Nephron progenitor cell (in vitro differentiated cells): Measurements from ENCODE around the gene FCRLB.

ENCODE experiments used
- DNase-seq: peaks from one replicate; pipeline ENCODE4 v3.0.0; 2021
- H3K27ac Mint-ChIP-seq: 2 replicates; pipeline ENCODE4 v1.8.0; 2021; ENCODE audit warnings: mild to moderate bottlenecking, moderate library complexity, mixed read lengths
- H3K27me3 Mint-ChIP-seq: 2 replicates; pipeline ENCODE4 v1.8.0; 2021; ENCODE audit warnings: mild to moderate bottlenecking, low read depth, mixed read lengths; ENCODE audit not compliant: poor library complexity
- H3K36me3 Mint-ChIP-seq: 2 replicates; pipeline ENCODE4 v1.8.0; 2021; ENCODE audit warnings: low read depth, mixed read lengths
- H3K4me1 Mint-ChIP-seq: 2 replicates; pipeline ENCODE4 v1.8.0; 2021; ENCODE audit warnings: mixed read lengths
- H3K4me3 Mint-ChIP-seq: 2 replicates; pipeline ENCODE4 v1.8.0; 2021; ENCODE audit warnings: mild to moderate bottlenecking, moderate library complexity, mixed read lengths
- H3K9me3 Mint-ChIP-seq: 2 replicates; pipeline ENCODE4 v1.8.0; 2021; ENCODE audit warnings: mild to moderate bottlenecking, moderate library complexity, mixed read lengths
- TF ChIP-seq, protein P1 (sequence below): fragments of 200-600 bp; sonication (generic); IDR thresholded peaks from 2 replicates; pipeline ENCODE4 v1.5.0; 2021; ENCODE audit warnings: antibody characterized with exemption

Gene FCRLB

DNA sequence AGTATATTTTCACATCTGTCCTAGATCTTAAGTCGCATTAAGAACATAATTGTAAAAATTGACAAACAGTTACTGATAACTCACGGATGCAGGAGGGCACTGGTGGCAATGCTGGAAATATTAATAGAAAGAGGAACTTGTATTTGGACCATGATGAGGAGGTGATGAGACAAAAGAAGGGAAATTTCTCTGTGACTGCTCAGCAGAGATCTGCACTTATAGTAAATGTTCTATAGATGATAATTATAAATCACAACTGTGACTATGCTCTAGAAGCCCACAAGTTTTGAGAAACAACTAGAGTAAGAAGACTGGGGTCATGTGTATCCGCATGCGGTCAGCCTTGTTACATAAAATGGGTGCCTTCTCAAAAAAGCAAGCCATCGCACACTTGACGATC is 19.6 kb downstream of the FCRLB start:
- no peak for DNase-seq
- no peak overlapping the region for H3K27ac Mint-ChIP-seq
- H3K4me3 Mint-ChIP-seq, result no peak overlapping the region
- peaks cover 44% of the 10 kb centered on the region for H3K27me3 Mint-ChIP-seq
- H3K36me3 Mint-ChIP-seq, result no peaks in the 10 kb centered on the region
- H3K4me1 Mint-ChIP-seq, result peaks cover 17% of the 10 kb centered on the region
- no peaks in the 10 kb centered on the region for H3K9me3 Mint-ChIP-seq
- TF ChIP-seq, protein P1, sequence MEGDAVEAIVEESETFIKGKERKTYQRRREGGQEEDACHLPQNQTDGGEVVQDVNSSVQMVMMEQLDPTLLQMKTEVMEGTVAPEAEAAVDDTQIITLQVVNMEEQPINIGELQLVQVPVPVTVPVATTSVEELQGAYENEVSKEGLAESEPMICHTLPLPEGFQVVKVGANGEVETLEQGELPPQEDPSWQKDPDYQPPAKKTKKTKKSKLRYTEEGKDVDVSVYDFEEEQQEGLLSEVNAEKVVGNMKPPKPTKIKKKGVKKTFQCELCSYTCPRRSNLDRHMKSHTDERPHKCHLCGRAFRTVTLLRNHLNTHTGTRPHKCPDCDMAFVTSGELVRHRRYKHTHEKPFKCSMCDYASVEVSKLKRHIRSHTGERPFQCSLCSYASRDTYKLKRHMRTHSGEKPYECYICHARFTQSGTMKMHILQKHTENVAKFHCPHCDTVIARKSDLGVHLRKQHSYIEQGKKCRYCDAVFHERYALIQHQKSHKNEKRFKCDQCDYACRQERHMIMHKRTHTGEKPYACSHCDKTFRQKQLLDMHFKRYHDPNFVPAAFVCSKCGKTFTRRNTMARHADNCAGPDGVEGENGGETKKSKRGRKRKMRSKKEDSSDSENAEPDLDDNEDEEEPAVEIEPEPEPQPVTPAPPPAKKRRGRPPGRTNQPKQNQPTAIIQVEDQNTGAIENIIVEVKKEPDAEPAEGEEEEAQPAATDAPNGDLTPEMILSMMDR, result no peak

GRCh38 chr1:161743231-161743630 is 21.9 kb downstream of the FCRLB start:
- peaks cover 8% of the 10 kb centered on the region for H3K4me1 Mint-ChIP-seq
- H3K27me3 Mint-ChIP-seq, result peaks cover 51% of the 10 kb centered on the region
- H3K36me3 Mint-ChIP-seq, result no peaks in the 10 kb centered on the region
- TF ChIP-seq, protein P1, result no peak
- DNase-seq, result no peak
- H3K27ac Mint-ChIP-seq, result no peak overlapping the region
- no peak overlapping the region for H3K4me3 Mint-ChIP-seq
- H3K9me3 Mint-ChIP-seq, result no peaks in the 10 kb centered on the region

GRCh38 chr1:161747801-161748200 is 26.5 kb downstream of the FCRLB start:
- TF ChIP-seq, protein P1, result no peak
- no peak overlapping the region for H3K27ac Mint-ChIP-seq
- no peak for DNase-seq

GRCh38 chr1:161749509-161750407 is 28.4 kb downstream of the FCRLB start, which contains the start of gene DUSP12:
Gene DUSP12, plus strand, starts transcription at chr1:161749786. Its CDS starts 16 bp downstream, at chr1:161749802.
- Mint-ChIP-seq H3K27ac (peak within 1 kb of the TSS; percentile 100), H3K4me1 (peaks cover 23% of the 10 kb centered on the region), H3K36me3 (peaks cover 37% of the 10 kb centered on the region), H3K27me3 (peaks cover 23% of the 10 kb centered on the region), H3K9me3 (peaks cover 4% of the 10 kb centered on the region), H3K4me3 (peak within 1 kb of the TSS; percentile 100)
- TF ChIP-seq, protein P1, result no peak
- peak; percentile 91 for DNase-seq

More at GRCh38 chr1:161747801-161748200, 26.5 kb downstream of the FCRLB start:
- Mint-ChIP-seq H3K4me1 (peaks cover 31% of the 10 kb centered on the region), H3K27me3 (peaks cover 34% of the 10 kb centered on the region), H3K9me3 (no peaks in the 10 kb centered on the region), H3K4me3 (no peak overlapping the region), H3K36me3 (peaks cover 18% of the 10 kb centered on the region)

GRCh38 chr1:161763522-161764098 is 42.3 kb downstream of the FCRLB start:
- Mint-ChIP-seq H3K4me3 (peak overlapping the region; percentile 70), H3K36me3 (peaks cover 13% of the 10 kb centered on the region), H3K27ac (no peak overlapping the region), H3K9me3 (no peaks in the 10 kb centered on the region), H3K4me1 (peaks cover 27% of the 10 kb centered on the region), H3K27me3 (peaks cover 6% of the 10 kb centered on the region)
- peak; percentile 16 for DNase-seq
- TF ChIP-seq, protein P1, result peak; percentile 49
